HL-60 (cell line): ENCODE results near the gene MRE11.
A peak's percentile ranks its signal among the peaks of the same experiment; 100 is the strongest.
"Not testable (repeated sequence)": the region's sequence is repeated elsewhere in the genome, so short reads cannot be mapped to it uniquely, and the experiment has no call there.

Source experiments
- DNase-seq, 2 experiments: peaks; one replicate each; pipeline ENCODE4 v3.0.0-alpha.2; 2010 to 2020; ENCODE audit warnings: low read depth in 1 of 2, low spot score in 1 of 2
- H3K27ac ChIP-seq: fragments of 250-450 bp; sonication (Bioruptor Pico); replicated peaks from 2 replicates; pipeline ENCODE4 v1.5.1; 2020; ENCODE audit warnings: mild to moderate bottlenecking, moderate library complexity
- H3K27me3 ChIP-seq: fragments of 250-450 bp; sonication (Bioruptor Pico); 2 replicates; pipeline ENCODE4 v1.5.1; 2021; ENCODE audit warnings: mild to moderate bottlenecking, moderate library complexity; ENCODE audit not compliant: insufficient read depth, poor library complexity, severe bottlenecking
- H3K4me3 ChIP-seq: replicated peaks from 2 replicates; pipeline ENCODE4 v1.5.1; 2011; ENCODE audit warnings: mild to moderate bottlenecking, control low read depth, low read length; ENCODE audit not compliant: insufficient read depth
- GABPA ChIP-seq: IDR thresholded peaks from 2 replicates; pipeline ENCODE4 v1.6.1; 2012; ENCODE audit warnings: low read depth
- POLR2AphosphoS5 ChIP-seq: IDR thresholded peaks from 2 replicates; pipeline ENCODE4 v1.6.1; 2012; ENCODE audit warnings: low read depth
- SPI1 ChIP-seq: IDR thresholded peaks from 2 replicates; pipeline ENCODE4 v1.6.1; 2012; ENCODE audit warnings: low read depth, mild to moderate bottlenecking, borderline replicate concordance
- TF ChIP-seq, protein P1 (sequence below): IDR thresholded peaks from one replicate; pipeline ENCODE4 v1.5.1; 2011; ENCODE audit warnings: low read length, control low read depth, inconsistent platforms; ENCODE audit not compliant: insufficient read depth
- TF ChIP-seq, protein P2 (sequence below): IDR thresholded peaks from 2 replicates; pipeline ENCODE4 v1.6.1; 2012; ENCODE audit warnings: low read depth; ENCODE audit not compliant: insufficient replicate concordance

MRE11 gene

DNA sequence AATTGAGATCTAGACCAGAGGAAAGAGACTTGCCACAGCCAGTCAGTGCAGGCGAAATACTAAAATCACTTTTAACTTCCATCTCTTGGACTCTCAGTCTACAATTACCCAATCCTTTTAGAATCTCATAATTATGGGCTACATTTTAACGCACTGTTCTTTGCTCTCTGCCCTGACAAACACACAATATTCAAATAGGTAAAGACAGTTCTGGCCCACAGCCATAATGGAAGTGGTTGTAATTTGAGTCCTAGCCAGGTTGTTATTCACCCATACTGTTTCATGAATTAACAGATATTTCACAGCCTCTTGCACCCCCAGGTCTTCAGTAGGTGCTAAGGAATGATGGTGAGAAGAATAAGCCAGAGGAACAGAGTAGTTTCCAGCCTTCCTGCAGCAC lies 19.4 kb upstream of the MRE11 start:
- TF ChIP-seq SPI1 (no peak), POLR2AphosphoS5 (no peak)
- TF ChIP-seq, protein P1, sequence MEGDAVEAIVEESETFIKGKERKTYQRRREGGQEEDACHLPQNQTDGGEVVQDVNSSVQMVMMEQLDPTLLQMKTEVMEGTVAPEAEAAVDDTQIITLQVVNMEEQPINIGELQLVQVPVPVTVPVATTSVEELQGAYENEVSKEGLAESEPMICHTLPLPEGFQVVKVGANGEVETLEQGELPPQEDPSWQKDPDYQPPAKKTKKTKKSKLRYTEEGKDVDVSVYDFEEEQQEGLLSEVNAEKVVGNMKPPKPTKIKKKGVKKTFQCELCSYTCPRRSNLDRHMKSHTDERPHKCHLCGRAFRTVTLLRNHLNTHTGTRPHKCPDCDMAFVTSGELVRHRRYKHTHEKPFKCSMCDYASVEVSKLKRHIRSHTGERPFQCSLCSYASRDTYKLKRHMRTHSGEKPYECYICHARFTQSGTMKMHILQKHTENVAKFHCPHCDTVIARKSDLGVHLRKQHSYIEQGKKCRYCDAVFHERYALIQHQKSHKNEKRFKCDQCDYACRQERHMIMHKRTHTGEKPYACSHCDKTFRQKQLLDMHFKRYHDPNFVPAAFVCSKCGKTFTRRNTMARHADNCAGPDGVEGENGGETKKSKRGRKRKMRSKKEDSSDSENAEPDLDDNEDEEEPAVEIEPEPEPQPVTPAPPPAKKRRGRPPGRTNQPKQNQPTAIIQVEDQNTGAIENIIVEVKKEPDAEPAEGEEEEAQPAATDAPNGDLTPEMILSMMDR: no peak
- DNase-seq: no peak
- Histone ChIP-seq H3K27ac (no peak overlapping the region), H3K4me3 (no peak overlapping the region), H3K27me3 (no peaks in the 10 kb centered on the region)

DNA sequence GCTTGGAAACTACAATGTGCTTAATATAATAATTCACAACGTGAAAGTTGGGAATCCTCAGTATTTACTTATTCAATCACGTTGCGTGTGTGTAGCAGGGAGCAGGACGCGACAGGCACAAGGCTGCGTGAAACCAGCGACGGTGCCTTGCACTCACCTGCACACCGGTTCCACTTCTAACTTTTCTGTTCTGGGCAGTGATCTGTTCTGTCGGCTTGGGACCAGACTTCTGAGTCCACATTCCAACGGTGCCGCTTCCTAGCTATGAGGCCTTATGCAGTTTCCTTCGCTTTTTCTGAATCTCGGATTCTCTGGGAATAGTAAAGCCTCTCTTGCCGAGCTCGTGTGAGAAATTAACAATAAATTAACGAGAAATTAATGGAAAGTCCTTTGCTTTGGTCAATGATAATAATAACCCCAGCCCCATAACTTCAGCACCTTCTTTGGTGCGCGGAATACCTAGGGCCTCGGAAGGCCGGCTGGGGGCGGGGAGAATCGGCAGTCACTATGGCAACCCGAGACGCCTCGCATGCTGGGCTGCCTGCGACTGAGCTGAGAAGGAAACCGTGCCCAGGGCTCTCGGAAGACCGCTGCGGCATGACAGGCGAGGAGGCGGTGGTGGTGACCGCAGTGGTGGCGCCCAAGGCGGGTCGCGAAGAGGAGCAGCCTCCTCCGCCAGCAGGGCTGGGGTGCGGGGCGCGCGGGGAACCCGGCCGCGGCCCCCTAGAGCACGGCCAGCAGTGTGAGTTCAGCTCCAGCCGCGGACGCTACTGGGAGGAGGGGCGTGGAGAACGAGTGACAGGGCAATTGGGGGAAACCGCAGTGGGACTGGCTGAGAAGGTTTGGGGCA lies 18.5 kb upstream of the MRE11 start, which contains the start of gene C11orf97:
Gene C11orf97, plus strand, starts transcription at position 530 of the 850 bp plus-strand sequence. Its CDS starts 68 bp downstream, at position 598.
- TF ChIP-seq POLR2AphosphoS5: no peak
- TF ChIP-seq, protein P1: no peak
- TF ChIP-seq GABPA: no peak
- TF ChIP-seq, protein P2, sequence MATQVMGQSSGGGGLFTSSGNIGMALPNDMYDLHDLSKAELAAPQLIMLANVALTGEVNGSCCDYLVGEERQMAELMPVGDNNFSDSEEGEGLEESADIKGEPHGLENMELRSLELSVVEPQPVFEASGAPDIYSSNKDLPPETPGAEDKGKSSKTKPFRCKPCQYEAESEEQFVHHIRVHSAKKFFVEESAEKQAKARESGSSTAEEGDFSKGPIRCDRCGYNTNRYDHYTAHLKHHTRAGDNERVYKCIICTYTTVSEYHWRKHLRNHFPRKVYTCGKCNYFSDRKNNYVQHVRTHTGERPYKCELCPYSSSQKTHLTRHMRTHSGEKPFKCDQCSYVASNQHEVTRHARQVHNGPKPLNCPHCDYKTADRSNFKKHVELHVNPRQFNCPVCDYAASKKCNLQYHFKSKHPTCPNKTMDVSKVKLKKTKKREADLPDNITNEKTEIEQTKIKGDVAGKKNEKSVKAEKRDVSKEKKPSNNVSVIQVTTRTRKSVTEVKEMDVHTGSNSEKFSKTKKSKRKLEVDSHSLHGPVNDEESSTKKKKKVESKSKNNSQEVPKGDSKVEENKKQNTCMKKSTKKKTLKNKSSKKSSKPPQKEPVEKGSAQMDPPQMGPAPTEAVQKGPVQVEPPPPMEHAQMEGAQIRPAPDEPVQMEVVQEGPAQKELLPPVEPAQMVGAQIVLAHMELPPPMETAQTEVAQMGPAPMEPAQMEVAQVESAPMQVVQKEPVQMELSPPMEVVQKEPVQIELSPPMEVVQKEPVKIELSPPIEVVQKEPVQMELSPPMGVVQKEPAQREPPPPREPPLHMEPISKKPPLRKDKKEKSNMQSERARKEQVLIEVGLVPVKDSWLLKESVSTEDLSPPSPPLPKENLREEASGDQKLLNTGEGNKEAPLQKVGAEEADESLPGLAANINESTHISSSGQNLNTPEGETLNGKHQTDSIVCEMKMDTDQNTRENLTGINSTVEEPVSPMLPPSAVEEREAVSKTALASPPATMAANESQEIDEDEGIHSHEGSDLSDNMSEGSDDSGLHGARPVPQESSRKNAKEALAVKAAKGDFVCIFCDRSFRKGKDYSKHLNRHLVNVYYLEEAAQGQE: no peak
- no peak for TF ChIP-seq SPI1
- peak in 1 of 2 experiments; percentile 63 for DNase-seq

DNA sequence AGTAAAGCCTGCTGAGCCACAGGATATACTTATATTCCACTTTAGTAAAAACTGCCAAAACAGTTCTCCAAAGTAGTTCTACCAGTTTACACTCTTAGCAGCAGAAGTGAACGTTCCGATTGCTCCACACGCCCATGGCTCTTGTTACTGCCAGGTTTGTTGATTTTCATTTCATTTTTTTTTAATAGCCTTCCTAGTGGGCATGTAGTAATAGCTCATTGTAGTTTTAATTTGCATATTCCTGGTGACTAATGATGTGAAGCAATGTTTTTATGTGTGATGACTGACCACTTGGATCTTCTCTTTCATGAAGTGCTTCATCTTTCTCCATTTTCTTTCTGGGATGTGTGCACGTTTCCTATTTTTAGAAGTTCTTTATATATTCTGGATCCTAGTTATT lies 13.8 kb upstream of the MRE11 start:
- no peak for DNase-seq

More for the DNA sequence above, 18.5 kb upstream of the MRE11 start, which contains the start of gene C11orf97:
- Histone ChIP-seq H3K27me3 (no peaks in the 10 kb centered on the region), H3K4me3 (peak within 1 kb of the TSS; percentile 53), H3K27ac (no peak within 1 kb of the TSS)

DNA sequence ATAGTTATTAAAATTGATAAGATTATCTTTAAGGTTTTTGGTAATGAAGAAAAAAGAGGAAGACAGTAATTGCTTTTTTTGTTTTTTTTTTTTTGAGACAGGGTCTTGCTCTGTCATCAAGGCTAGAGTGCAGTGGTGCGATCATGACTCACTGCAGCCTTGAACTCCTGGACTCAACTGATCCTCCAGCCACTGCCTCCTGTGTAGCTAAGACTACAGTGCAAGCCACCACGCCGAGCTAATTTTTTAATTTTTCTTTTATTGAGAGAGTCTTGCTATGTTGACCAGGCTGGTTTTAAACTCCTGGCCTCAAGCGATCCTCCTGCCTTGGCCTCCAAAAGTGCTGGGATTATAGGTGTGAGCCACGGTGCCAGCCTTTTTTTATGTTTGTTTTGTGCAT lies 12.9 kb upstream of the MRE11 start:
- H3K27me3 ChIP-seq, DNase-seq, H3K4me3 ChIP-seq, H3K27ac ChIP-seq: not testable (repeated sequence)

More for the DNA sequence above, 13.8 kb upstream of the MRE11 start:
- H3K27ac ChIP-seq: no peak overlapping the region
- TF ChIP-seq POLR2AphosphoS5: no peak
- TF ChIP-seq SPI1: no peak
- TF ChIP-seq, protein P2: no peak
- TF ChIP-seq, protein P1: no peak
- no peak for TF ChIP-seq GABPA
- no peaks in the 10 kb centered on the region for H3K27me3 ChIP-seq
- no peak overlapping the region for H3K4me3 ChIP-seq
